ENCODE measurements around the gene CLASP1. TPM values are rescaled to one million over a fixed set of nuclear protein-coding genes. Genes with fewer than 3 reads are reported as not detected.
"Not testable (repeated sequence)": the region's sequence is repeated elsewhere in the genome, so short reads cannot be mapped to it uniquely, and the experiment has no call there.

Gene CLASP1
- total RNA-seq, 6 experiments from 2014 or later: 38.2 to 49.0 (median 41.1) TPM

DNA sequence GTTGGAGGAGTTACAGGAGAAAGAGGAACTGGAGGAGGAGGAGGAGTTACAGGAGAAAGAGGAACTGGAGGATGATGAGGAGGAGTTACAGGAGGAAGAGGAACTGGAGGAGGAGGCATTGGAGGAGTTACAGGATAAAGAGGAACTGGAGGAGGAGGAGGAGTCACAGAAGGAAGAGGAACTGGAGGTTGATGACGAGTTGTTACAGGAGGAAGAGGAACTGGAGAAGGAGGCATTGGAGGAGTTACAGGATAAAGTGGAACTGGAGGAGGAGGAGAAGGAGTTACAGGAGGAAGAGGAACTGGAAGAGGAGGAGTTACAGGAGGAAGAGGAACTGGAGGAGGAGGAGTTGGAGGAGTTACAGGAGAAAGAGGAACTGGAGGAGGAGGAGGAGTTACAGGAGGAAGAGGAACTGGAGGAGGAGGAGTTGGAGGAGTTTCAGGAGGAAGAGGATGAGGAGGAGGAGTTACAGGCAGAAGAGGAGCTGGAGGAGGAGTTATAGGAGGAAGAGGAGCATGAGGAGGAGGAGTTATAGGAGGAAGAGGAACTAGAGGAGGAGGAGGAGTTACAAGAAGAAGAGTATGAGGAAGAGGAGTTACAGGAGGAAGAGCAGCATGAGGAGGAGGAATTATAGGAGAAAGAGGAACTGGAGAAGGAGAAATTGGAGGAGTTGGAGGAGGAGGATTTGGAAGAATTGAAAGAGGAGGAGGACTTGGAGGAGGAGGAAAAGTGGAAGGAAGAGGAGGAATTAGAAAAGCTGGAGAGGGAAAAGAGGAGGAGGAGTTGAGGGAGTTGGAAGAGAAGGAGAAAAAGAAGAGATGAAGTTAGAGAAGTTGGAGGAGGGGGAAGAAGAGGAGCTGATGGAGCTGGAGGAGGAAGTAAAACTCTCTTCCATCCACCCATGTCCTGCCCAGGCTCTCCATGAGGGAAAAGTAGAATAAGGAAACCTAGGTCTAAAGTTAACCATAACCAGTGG is 37.2 kb downstream of the CLASP1 start:
- H3K27me3 Mint-ChIP-seq (ENCODE audit: insufficient read depth): no peaks in the 10 kb centered on the region

DNA sequence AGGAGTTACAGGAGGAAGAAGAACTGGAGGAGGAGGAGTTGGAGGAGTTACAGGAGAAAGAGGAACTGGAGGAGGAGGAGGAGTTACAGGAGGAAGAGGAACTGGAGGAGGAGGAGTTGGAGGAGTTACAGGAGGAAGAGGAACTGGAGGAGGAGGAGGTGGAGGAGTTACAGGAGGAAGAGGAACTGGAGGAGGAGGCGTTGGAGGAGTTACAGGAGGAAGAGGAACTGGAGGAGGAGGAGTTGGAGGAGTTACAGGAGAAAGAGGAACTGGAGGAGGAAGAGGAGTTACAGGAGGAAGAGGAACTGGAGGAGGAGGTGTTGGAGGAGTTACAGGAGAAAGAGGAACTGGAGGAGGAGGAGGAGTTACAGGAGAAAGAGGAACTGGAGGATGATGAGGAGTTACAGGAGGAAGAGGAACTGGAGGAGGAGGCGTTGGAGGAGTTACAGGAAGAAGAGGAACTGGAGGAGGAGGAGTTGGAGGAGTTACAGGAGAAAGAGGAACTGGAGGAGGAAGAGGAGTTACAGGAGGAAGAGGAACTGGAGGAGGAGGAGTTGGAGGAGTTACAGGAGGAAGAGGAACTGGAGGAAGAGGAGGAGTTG is 38.1 kb downstream of the CLASP1 start:
- Mint-ChIP-seq H3K36me3 (ENCODE audit: low read depth) (peaks cover 24% of the 10 kb centered on the region), H3K4me1 (ENCODE audit: low read depth) (peaks cover 11% of the 10 kb centered on the region; the same call in 1 of the 2 replicates)
- H3K4me3 Mint-ChIP-seq; H3K9me3 Mint-ChIP-seq; DNase-seq; H3K27me3 Mint-ChIP-seq (ENCODE audit: insufficient read depth); H3K27ac Mint-ChIP-seq: not testable (repeated sequence)

More for the DNA sequence above, 37.2 kb downstream of the CLASP1 start:
- Mint-ChIP-seq H3K9me3 (no peaks in the 10 kb centered on the region), H3K4me3 (no peak overlapping the region), H3K27ac (no peak overlapping the region), H3K4me1 (ENCODE audit: low read depth) (peaks cover 6% of the 10 kb centered on the region; the same call in 1 of the 2 replicates), H3K36me3 (ENCODE audit: low read depth) (peaks cover 24% of the 10 kb centered on the region)
- no peak for TF ChIP-seq CTCF (IDR thresholded peaks at IDR 0.05)
- DNase-seq: no peak

- H3K9me3 Mint-ChIP-seq; H3K27me3 Mint-ChIP-seq (ENCODE audit: insufficient read depth); H3K4me3 Mint-ChIP-seq; DNase-seq; H3K27ac Mint-ChIP-seq: not testable (repeated sequence)
- Mint-ChIP-seq H3K36me3 (ENCODE audit: low read depth) (peaks cover 28% of the 10 kb centered on the region), H3K4me1 (ENCODE audit: low read depth) (peaks cover 16% of the 10 kb centered on the region; the same call in 1 of the 2 replicates)
These were observed 38.8 kb downstream of the CLASP1 start for GRCh38 chr2:121610487-121610874.

DNA sequence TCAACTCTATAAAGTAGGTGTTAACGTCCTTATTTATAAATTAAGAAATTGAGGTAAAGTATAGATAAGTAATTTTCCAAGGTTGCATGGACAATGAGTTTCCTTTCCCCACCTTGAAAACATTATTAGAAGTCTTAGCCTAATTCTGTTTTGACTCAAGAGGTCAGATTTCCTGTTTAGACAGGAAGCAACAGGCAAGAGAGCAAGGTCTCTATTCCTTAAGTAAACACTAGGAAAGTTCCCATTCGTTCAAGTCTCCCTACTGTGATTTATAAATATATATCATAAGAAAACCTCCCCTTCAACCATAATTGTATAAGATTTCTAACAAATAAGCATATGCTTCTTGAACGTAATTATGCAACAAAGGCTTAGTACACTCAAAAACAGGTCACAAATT is 40.3 kb downstream of the CLASP1 start:
- no peak overlapping the region for H3K27ac Mint-ChIP-seq
- H3K4me3 Mint-ChIP-seq: no peak overlapping the region
- peaks cover 34% of the 10 kb centered on the region for H3K36me3 Mint-ChIP-seq (ENCODE audit: low read depth)
- H3K4me1 Mint-ChIP-seq (ENCODE audit: low read depth): peaks cover 16% of the 10 kb centered on the region; the same call in 1 of the 2 replicates
- H3K9me3 Mint-ChIP-seq: no peaks in the 10 kb centered on the region
- no peaks in the 10 kb centered on the region for H3K27me3 Mint-ChIP-seq (ENCODE audit: insufficient read depth)
- TF ChIP-seq CTCF (IDR thresholded peaks at IDR 0.05): no peak
- no peak for DNase-seq

- Mint-ChIP-seq H3K4me1 (ENCODE audit: low read depth) (peaks cover 16% of the 10 kb centered on the region; the same call in 1 of the 2 replicates), H3K27me3 (ENCODE audit: insufficient read depth) (no peaks in the 10 kb centered on the region), H3K27ac (no peak overlapping the region), H3K4me3 (no peak overlapping the region), H3K9me3 (no peaks in the 10 kb centered on the region), H3K36me3 (ENCODE audit: low read depth) (peaks cover 34% of the 10 kb centered on the region)
- no peak for TF ChIP-seq CTCF (IDR thresholded peaks at IDR 0.05)
- DNase-seq: no peak
These were observed 40.9 kb downstream of the CLASP1 start for GRCh38 chr2:121608367-121608766.

GRCh38 chr2:121605820-121606733 is 43.2 kb downstream of the CLASP1 start:
- no peaks in the 10 kb centered on the region for H3K27me3 Mint-ChIP-seq (ENCODE audit: insufficient read depth)
- no peak for DNase-seq
- H3K4me3 Mint-ChIP-seq: no peak overlapping the region
- no peaks in the 10 kb centered on the region for H3K9me3 Mint-ChIP-seq
- H3K4me1 Mint-ChIP-seq (ENCODE audit: low read depth): peaks cover 16% of the 10 kb centered on the region; the same call in 1 of the 2 replicates
- H3K36me3 Mint-ChIP-seq (ENCODE audit: low read depth): peaks cover 27% of the 10 kb centered on the region
- no peak for TF ChIP-seq CTCF (IDR thresholded peaks at IDR 0.05)
- H3K27ac Mint-ChIP-seq: no peak overlapping the region

Data from HFFc6 (cell line).